GM21360 (cell line): Measurements from ENCODE around the gene SOX10.
"Not testable (repeated sequence)": the region's sequence is repeated elsewhere in the genome, so short reads cannot be mapped to it uniquely, and the experiment has no call there.

Source experiments
- ATAC-seq: cut with Tn5 transposase; IDR thresholded peaks from one replicate; pipeline ENCODE4 v1.9.1; 2021; ENCODE audit warnings: mild to moderate bottlenecking, moderate library complexity; ENCODE audit not compliant: unreplicated experiment

Gene SOX10

DNA sequence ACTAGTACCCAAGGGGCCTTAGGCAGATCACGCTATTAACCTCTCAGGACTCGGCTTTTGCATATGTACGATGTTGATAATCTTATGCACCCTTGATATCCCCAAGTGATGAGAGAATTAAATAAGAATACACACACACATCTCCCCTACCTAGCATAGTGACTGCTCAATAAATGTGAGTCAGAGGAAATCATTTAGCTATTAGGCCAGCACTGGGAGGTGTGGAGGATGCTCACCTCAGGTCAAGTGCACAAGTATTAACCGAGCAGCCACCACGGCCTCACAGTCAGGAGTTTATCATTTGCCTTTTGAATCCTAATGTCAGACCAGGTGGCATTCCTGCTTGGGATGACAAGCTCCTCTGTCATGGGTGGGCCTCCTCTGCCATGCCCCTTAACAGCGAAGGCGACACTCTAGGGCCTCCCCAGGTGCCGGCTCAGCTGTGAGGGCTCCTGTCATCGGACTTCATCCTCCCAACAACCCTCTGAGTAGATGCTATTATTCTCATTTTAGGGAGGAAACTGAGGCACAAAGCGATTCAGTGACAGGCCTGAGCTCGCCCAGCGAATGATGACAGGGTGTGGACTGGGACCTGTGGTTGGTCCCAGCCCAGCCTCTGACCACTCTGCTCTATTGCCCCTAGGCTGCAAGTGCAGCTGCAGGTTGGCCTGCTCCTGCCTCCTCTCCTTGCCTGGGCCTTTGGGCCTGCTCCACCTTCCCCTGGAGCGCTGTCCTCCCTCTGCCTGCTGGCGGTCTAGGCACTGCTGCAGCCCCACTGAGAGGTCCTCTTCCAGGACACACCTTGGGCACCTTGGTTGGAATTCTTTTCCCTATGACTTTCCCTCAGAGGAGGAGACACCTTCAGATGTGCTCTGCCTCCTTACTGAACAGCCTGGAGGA, 5.0 kb upstream of the SOX10 start:
- no peak for ATAC-seq

DNA sequence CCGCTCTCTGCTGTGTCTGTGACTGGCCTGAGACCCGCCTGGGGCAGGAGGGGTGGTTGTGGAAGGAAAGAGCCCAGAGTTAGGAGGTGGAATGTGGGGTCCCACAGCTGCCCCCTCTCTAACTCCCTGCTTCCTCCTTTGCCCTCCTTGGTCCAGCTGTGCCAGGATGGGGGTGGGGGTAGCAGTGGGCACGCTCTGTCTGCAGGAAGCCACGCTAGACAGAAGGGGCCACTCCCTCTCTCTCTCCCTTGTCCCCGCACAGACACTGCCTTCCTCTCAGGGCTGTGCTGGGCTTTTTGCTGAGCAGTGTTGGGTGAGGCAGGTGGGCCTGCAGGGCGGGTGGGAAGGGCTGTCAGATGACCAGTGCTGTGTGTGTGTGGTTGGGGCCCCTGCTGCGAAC, 2.0 kb upstream of the SOX10 start:
- ATAC-seq = no peak

DNA sequence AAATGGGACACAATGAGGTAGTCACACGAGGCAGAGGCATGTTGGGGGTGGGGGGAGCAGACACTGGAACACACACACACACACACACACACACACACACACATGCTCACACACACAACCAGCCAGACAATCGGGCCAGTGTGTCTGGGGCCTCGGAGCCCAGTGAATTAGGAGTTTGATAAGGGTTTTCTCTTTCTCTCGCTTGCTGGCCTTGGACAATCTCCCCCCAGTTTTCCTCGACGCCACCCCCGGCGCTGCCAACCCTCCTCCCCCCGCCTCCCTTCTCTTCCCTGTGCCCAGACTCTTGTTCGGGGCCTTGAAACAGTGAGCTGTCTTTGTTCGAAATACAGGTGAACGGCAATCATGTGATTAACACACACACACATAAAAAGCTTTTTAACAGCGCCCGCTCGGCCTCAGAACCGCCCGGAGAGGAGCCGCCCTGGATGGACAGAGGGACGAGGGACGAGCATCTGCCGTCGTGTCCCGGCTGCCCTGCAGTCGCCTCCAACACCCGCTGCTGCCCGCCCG, 1.5 kb upstream of the SOX10 start:
- ATAC-seq = no peak

DNA sequence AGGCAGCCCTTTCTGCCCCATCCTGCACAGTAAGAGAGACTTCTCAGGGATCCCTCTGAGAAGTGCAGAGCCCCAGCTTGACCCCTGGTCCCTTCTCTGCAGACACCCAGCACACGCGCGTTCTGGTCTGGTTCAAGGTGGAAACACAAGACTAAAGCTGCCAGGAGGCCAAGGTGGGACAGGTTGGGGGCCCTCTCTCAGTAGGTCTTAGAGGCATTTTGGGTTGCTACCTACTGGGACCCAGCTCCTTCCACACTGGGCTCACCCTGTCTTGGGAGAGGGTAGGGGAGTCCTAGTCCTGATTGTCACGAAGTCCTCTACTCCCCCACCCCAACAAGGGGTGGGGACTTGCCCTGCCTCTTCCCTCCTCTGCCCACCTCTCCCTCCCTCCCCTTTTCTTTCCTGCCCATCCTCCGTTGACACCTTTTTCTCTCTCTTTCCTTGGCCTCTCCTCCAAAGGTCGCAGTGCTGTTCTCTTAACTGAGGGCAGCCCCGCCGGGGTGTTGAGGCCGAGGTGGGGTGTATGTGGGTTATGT, 763 bp upstream of the SOX10 start:
- ATAC-seq = no peak

DNA sequence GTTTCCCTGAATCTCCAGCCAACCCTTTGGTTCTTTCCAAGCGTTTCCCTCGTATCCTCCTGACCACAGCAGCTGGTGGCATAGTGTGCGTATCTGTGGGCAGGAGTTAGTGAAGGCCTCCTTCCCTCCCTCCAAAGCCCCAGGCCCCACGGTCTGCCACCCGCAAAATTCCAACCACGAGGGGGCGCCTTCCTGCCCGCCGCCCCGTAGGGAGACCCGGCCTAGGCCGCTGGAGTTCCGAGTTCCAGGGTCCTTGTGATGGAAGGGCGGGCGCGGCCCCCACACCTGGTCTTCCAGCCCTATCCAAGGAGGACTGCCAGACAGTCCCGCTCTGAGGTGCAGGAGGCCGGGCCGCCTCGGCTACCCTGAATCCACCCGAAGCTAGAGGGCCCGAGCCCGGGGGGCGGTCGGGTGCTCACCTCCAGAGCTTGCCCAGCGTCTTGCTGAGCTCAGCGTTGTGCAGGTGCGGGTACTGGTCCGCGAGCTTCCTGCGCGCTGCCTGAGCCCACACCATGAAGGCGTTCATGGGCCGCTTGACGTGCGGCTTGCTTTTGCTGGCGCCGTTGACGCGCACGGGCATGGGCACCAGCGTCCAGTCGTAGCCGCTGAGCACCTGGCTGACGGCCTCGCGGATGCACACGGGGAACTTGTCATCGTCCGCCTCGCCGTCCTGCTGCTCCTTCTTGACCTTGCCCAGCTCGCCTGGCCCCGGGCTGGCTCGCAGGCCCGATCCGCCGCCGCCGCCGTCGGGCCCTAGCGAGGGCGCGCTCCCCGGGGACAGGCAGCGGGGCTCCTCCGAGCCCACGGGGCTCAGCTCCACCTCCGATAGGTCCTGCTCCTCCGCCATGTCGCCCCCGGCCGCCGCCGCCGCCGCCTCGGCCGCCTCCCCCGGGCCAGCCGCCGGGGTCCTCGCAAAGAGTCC, 1.2 kb downstream of the SOX10 start:
- ATAC-seq = no peak

DNA sequence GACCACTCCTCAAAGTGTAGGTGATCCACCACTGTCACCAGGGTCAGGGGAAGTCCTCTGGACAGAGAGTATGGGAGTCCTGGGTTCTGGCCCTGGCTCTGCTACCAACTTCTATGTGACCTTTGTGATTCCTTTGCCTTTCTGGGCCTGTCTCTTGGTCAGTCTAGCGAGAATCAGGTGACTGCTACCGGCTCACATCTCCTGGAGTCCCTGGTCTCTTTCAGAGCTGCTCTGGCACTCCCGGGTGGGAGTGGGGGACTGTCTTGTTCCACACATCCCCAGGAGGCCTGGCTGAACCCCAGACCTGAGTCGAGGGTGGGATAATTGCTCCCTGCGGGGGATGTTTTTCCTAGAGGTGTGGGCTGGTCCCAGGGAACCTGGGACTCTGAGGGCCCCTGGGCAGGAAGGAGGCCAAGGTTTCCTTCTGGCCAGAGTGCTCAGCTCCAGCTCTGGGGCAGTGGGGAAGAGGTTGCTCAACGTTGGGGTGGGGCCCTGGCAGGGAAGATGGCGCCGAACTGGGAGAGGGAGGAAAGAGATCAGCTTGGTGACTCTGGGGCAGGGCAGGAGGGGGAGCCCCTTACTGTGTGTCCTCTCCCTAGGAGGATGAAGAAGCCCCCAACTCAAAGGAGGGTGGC, 2.1 kb downstream of the SOX10 start:
- ATAC-seq = no peak

DNA sequence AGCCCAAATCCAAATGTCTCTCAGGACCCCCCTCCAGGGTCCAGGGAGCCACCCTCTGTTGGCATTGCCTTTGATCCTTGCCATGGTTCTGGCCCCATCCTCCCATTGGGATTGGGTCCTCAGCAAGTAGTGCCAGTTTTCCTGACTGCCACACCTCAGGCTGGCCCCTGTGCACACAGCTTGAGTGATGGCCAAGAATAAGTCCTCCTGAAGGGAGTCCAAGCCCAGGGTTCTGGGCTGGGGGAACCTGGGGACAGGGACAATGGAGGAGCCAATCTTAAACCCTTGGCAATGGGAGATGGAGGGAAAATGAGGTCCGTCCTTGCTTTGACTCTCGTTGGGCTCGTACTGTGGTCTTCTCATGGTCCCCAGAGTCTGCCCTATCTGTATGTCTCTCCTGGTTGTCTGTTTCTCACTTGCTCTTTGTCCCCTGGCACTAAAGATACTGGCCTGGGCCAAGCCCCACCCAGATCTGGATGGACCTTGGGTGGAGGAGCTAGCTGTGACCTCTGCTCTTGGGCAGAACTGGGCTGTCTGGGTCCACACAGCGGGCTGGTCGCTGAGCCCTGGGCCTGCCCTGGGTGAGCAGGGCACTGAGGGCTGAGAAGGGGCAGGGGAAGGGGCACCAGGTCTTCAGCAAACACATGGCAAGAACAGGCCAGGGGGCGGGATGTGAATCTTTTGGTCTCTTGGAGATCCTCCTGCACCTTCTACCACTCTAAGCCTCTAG, 2.9 kb downstream of the SOX10 start:
- no peak for ATAC-seq

DNA sequence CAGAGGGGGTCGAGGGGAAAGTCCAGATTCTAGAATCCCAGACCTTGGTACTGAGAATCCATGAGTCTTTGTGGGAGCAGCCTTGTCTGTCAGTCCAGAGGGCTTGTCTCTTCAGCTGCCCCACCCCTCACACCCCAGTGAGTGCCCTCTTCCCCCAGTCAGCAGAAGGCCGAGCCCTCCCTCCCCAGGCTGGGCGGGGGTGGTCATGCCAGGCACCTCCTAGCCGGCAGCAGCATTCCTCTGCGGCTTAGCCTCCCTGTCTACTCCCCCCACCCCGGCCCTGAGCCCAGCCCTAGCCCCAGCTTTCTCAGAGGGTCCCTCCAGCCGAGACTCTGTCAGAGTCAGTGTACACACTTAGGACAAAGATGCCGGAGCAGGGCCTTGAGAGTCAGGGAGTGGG, 4.6 kb downstream of the SOX10 start:
- ATAC-seq = no peak

DNA sequence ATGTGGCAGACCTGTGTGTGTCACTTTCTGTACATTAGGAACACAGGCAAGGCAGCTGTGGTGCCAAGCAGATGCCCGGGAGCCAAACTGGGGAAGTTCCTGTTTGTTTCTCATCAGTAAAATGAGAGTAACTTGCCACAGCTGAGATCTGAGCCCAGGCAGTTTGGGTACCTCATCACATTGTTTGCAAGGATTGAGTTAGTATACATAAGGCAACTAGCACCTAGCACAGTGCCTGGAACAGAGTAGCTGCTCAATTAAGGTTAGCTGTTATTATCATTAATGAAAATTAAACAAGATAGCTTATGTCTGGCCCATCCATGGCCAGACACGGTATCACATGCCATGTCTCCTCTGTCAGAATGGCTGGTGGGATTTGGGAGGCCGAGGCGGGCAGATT, 7.8 kb downstream of the SOX10 start:
- no peak for ATAC-seq

DNA sequence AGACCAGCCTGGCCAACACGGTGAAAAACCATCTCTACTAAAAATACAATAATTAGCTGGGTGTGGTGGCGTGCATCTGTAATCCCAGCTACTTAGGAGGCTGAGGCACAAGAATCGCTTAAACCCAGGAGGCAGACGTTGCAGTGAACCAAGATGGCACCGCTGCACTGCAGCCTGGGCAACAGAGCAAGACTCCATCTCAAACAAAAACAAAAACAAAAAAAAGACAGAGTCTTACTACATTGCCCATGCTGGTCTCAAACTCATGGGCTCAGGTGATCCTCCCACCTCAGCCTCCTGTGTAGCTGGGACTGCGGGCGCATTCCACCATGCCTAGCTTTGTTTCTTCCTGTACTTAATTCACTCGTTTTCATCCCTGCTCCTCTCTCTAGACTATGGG, 8.3 kb downstream of the SOX10 start:
- not testable (repeated sequence) for ATAC-seq

DNA sequence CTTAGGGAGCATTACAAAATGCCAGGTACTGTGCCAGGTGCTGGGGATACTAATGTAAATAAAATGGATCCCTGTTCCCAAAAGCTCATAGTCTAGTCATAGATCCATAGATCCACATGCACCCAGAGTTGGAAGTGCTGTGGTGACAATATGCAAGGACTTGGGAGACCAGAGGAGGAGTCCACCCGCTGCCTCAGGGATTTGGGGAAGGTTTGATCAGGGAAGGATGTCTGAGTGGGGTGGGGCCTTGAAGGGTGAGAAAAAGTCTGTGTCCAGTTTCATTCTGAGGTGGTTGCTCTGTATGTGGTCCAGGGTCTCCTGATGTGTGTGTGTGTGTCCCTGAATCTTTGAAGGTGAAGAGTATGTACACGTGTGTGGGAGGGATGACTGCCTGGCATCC, 9.2 kb downstream of the SOX10 start:
- ATAC-seq = no peak

DNA sequence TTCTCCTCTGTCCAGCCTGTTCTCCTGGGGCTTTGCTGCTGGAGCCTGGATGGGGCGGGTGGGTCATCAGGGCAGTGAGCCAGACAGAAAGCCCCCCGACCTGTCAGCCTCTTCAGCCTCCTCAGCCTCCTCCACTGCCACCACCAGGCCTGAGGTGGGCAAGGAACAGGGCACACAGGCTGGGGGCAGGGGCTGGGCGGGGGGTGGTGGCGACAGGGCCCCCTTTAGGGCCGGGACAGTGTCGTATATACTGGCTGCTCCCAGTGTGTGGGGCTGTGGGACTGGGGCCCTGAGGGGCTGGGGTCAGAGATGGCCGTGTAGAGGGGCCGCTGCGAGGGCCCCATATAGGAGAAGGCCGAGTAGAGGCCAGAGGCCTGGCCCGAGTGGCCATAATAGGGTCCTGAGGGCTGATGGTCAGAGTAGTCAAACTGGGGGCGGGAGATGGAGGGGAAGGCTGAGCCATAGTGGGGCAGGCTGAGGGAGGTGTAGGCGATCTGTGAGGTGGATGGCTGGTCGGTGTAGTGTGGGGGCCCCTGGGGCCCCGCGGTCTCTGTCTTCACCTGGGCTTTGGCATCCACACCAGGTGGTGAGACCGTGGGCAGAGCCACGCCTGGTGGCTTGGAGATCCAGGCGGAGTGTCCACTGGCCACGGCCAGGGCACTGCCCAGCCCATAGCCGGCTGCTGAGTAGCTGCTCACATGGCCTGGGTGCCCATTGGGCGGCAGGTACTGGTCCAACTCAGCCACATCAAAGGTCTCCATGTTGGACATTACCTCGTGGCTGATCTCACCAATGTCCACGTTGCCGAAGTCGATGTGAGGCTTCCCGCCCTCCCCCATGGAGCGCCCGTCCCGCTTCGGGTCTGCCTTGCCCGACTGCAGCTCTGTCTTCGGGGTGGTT, 10.8 kb downstream of the SOX10 start:
- no peak for ATAC-seq

DNA sequence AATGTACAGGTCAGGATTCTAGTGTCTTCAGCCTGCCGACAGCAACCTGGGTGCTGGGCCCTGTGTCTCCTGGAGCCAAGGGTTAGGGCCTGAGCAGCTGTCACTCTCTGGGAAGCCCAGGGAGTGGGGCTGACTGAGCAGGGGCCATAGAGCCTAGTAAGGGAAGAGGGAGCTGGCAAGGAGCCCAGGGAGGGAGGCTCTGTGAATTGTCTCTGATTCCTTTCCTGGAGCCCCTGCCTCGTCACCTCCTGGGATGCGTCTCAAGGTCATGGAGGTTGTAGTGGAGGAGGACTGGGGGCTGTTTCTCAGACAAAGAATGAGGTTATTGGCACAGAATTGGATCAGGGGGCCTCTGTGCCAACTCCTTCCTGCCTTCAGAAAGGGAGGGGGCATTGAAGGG, 11.8 kb downstream of the SOX10 start:
- no peak for ATAC-seq

DNA sequence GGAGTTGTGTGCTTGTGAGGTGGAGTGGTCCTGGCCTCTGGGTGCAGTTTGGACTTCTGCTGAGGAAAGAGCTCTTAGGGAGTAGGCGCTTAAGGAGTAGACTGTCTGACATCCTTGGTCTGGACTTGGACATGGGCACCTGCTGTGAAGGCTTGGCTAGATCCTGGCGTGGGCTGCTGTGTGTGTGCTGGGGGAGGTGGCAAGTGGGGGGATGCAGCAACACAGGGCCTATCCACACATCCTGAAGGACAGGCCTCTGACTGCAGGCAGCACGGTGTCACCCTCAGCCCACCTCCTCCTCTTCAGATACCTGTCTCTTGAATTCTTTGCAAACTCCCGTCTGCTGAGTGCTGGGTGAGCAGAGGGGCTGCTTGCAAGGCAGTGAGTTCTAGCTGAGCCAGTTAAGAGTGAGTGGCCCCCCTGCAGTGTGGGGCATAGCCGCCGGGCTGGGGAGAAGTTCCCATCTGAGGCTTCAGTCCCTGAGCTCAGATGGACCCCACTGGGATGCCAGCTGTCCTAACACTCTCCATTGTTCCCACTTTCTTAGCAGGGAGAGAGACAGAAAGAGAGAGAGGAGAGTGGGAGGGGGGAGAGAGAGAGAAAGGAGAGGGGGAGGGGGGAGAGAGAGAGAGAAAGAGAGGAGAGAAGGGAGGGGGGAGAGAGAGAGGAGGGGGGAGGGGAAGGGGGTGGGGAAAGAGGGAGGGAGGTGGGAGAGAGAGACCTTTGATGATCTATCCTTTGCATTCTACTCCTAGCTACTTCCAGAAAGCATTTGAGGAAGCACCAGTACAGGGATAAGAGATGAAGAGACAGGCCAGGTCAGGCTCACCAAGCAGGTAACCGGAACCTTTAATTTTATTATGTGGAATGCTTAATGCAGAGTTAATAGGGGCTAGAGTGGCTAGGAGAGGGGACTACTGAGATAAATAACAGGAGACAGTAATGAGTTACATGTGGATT, 12.6 kb downstream of the SOX10 start:
- ATAC-seq = no peak

DNA sequence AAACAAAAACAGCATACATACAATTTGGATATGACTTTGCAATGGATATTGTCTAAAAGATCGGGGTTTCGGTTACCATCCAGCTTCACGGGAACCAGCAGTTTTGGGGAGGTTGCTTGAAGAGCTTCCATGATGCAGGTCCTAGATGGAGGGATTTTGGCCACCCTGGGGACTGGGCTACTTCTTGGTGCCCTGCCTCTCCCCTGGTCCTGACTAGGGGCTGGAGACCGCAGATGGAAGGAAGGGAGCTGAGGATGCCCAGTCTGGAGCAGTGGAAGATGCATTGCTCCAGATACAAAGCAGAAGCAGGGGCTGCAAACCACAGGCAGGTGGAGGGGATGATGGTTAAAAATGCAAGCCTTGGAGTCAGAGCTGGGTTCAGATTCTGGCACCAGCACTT, 13.5 kb downstream of the SOX10 start:
- ATAC-seq = no peak

DNA sequence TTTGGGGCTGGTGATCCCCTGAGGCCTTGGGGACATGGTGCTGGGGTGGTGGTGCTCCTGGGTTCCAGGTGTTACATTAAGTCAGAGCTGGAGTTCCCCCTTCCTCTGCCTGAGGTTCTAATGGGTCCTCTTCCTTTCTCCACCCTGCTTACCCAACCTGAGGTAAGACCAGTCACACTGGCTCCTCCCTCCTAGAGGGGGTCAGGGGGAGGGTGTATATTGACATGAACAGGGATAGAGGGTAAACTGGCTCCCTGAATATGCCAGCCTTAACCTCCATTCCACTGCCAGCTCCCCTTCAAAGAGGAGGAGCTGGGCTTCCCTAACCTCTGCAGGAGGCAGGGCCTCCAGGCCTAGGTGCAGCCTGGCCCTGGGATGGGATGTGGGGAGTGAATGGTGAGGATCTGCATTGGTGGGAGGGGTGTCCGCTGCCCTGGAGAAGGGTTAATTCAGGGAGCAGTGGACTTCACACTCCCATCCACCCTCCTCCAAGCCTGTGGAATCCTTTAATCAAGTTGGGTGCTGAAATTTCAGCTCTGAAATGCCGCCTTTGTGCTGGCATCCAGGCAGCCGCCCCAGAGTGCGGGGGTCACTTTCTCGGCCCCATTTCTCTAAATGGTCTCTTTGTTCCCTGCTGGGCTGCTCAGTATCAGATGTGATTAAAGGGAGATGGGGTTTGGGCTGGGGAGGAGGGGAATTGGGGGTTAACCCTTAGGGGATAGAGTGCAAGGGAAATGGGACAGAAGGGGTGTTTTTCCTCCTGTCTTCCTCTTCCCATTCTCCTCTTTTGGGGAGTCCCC, 15.7 kb downstream of the SOX10 start:
- ATAC-seq = no peak
